ENCODE measurements around the gene ANKRD33B. TPM values are rescaled to one million over a fixed set of nuclear protein-coding genes. Genes with fewer than 3 reads are reported as not detected.

The ANKRD33B gene
- total and polyA plus RNA-seq, 7 experiments from 2014 or later, result 0.20 to 10.1 (median 0.75) TPM; not detected in 1

GRCh38 chr5:10633271-10634049 lies 69.6 kb downstream of the ANKRD33B start:
- H3K4me1 ChIP-seq (ENCODE audit: control insufficient read depth in 2 of 2, insufficient read depth in 2 of 2, low read length in 2 of 2), result peaks cover 6 to 26% of the 10 kb centered on the region in 2 donors
- peak overlapping the region in 9 of 10 donors; percentile 51 to 80 (median 64) for H3K4me3 Mint-ChIP-seq
- intact Hi-C loops (cut with micrococcal nuclease), result loop anchor here (2.0 kb wide), 2 partner anchors 127 to 281 kb away; partner anchors contain the start of genes DAP (in 2 of the 2) and MARCHF6 (in 1 of the 2)

DNA sequence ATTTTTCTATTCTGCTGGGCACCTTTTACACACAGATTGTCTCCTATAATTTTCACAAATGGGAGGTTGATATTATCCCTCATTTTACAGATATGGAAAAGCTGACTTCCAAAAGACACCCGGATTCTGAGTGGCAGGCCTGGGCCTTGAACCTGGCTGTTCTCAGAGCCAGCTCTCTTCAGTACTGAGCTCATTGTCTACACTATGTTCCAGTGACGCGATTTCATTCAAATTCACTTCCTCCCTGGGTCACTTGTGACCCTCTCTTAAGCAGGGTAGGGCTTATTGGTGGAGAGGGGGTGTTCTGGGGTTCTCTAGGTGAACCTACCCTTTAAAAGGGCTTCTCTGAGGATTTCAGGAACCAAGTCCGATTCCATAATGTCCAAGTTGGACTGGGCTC lies 70.2 kb downstream of the ANKRD33B start:
- CTCF ChIA-PET, result interaction anchor here (0.7 to 1.0 kb wide), 2 partner anchors 171 to 347 kb away, joined by 3 to 4 read pairs; no protein-coding TSS in a partner anchor
- intact Hi-C loops (cut with micrococcal nuclease), result loop anchor here (2.0 kb wide), 2 partner anchors 127 to 281 kb away; partner anchors contain the start of genes DAP (in 2 of the 2) and MARCHF6 (in 1 of the 2)
- peaks cover 0 to 13% (median 2%) of the 10 kb centered on the region in 11 donors for H3K9me3 Mint-ChIP-seq

More at GRCh38 chr5:10633271-10634049, 69.6 kb downstream of the ANKRD33B start:
- H3K36me3 Mint-ChIP-seq, result peaks cover 0 to 27% (median 0%) of the 10 kb centered on the region in 5 donors
- Histone ChIP-seq H3K27me3 (ENCODE audit: control insufficient read depth in 2 of 2, insufficient read depth in 2 of 2, low read length in 2 of 2) (no peaks in the 10 kb centered on the region), H3K4me3 (ENCODE audit: low read length) (no peak overlapping the region), H3K36me3 (ENCODE audit: control insufficient read depth in 2 of 3, insufficient read depth in 3 of 3, low read length in 3 of 3) (no peaks in the 10 kb centered on the region), H3K9me3 (ENCODE audit: control insufficient read depth in 2 of 3, low read length in 3 of 3) (no peaks in the 10 kb centered on the region), H3K27ac (ENCODE audit: low read depth, low read length) (no peak overlapping the region)
- ChIA-PET POLR2A (no interaction called here), CTCF (no interaction called here)
- peak in 5 of 9 donors; percentile 25 to 52 (median 28) for DNase-seq
- H3K27me3 Mint-ChIP-seq, result peaks cover 0 to 7% (median 0%) of the 10 kb centered on the region in 5 donors
- H3K9me3 Mint-ChIP-seq, result peaks cover 0 to 10% (median under 1%) of the 10 kb centered on the region in 11 donors
- ATAC-seq, result no peak
- peaks cover 12 to 65% (median 30%) of the 10 kb centered on the region in 7 donors for H3K4me1 Mint-ChIP-seq
- H3K27ac Mint-ChIP-seq, result peak overlapping the region in 7 of 9 donors; percentile 10 to 91 (median 64)

GRCh38 chr5:10634562-10634961 lies 70.7 kb downstream of the ANKRD33B start:
- Mint-ChIP-seq H3K27ac (peak overlapping the region in 3 of 9 donors; percentile 43 to 91 (median 72)), H3K4me3 (peak overlapping the region in 2 of 10 donors; percentile 66 to 70), H3K27me3 (peaks cover 0 to 3% (median 0%) of the 10 kb centered on the region in 5 donors), H3K36me3 (peaks cover 0 to 24% (median 0%) of the 10 kb centered on the region in 5 donors), H3K9me3 (peaks cover 0 to 11% (median 2%) of the 10 kb centered on the region in 11 donors), H3K4me1 (peaks cover 12 to 61% (median 30%) of the 10 kb centered on the region in 7 donors)
- H3K36me3 ChIP-seq (ENCODE audit: control insufficient read depth in 2 of 3, insufficient read depth in 3 of 3, low read length in 3 of 3), result no peaks in the 10 kb centered on the region
- no peaks in the 10 kb centered on the region for H3K27me3 ChIP-seq (ENCODE audit: control insufficient read depth in 2 of 2, insufficient read depth in 2 of 2, low read length in 2 of 2)
- no peak overlapping the region for H3K27ac ChIP-seq (ENCODE audit: low read depth, low read length)
- no peaks in the 10 kb centered on the region for H3K9me3 ChIP-seq (ENCODE audit: control insufficient read depth in 2 of 3, low read length in 3 of 3)
- intact Hi-C loops (cut with micrococcal nuclease), result loop anchor here (2.0 kb wide), 2 partner anchors 126 to 282 kb away; partner anchors contain the start of genes DAP (in 2 of the 2) and MARCHF6 (in 1 of the 2)
- ChIA-PET POLR2A (interaction anchor here (0.5 kb wide), 1 partner anchor 37 kb away, joined by 4 read pairs; no protein-coding TSS in a partner anchor), CTCF (interaction anchor here (0.7 to 1.0 kb wide), 2 partner anchors 172 to 347 kb away, joined by 3 to 4 read pairs; no protein-coding TSS in a partner anchor)
- DNase-seq (no peak), ATAC-seq (no peak)
- H3K4me1 ChIP-seq (ENCODE audit: control insufficient read depth in 2 of 2, insufficient read depth in 2 of 2, low read length in 2 of 2), result peaks cover 6 to 26% of the 10 kb centered on the region in 2 donors
- no peak overlapping the region for H3K4me3 ChIP-seq (ENCODE audit: low read length)

More for the DNA sequence above, 70.2 kb downstream of the ANKRD33B start:
- no peaks in the 10 kb centered on the region for H3K27me3 ChIP-seq (ENCODE audit: control insufficient read depth in 2 of 2, insufficient read depth in 2 of 2, low read length in 2 of 2)
- H3K36me3 Mint-ChIP-seq, result peaks cover 0 to 28% (median 0%) of the 10 kb centered on the region in 5 donors
- H3K27ac ChIP-seq (ENCODE audit: low read depth, low read length), result no peak overlapping the region
- no peak for DNase-seq
- no peaks in the 10 kb centered on the region for H3K9me3 ChIP-seq (ENCODE audit: control insufficient read depth in 2 of 3, low read length in 3 of 3)
- ATAC-seq, result no peak
- peak overlapping the region in 6 of 9 donors; percentile 10 to 91 (median 62) for H3K27ac Mint-ChIP-seq
- no peak overlapping the region for H3K4me3 ChIP-seq (ENCODE audit: low read length)
- peaks cover 12 to 65% (median 30%) of the 10 kb centered on the region in 7 donors for H3K4me1 Mint-ChIP-seq
- H3K4me3 Mint-ChIP-seq, result peak overlapping the region in 9 of 10 donors; percentile 51 to 80 (median 64)
- peaks cover 6 to 26% of the 10 kb centered on the region in 2 donors for H3K4me1 ChIP-seq (ENCODE audit: control insufficient read depth in 2 of 2, insufficient read depth in 2 of 2, low read length in 2 of 2)
- no peaks in the 10 kb centered on the region for H3K36me3 ChIP-seq (ENCODE audit: control insufficient read depth in 2 of 3, insufficient read depth in 3 of 3, low read length in 3 of 3)
- H3K27me3 Mint-ChIP-seq, result peaks cover 0 to 7% (median 0%) of the 10 kb centered on the region in 5 donors
- POLR2A ChIA-PET, result interaction anchor here (0.5 kb wide), 1 partner anchor 38 kb away, joined by 4 read pairs; no protein-coding TSS in a partner anchor

DNA sequence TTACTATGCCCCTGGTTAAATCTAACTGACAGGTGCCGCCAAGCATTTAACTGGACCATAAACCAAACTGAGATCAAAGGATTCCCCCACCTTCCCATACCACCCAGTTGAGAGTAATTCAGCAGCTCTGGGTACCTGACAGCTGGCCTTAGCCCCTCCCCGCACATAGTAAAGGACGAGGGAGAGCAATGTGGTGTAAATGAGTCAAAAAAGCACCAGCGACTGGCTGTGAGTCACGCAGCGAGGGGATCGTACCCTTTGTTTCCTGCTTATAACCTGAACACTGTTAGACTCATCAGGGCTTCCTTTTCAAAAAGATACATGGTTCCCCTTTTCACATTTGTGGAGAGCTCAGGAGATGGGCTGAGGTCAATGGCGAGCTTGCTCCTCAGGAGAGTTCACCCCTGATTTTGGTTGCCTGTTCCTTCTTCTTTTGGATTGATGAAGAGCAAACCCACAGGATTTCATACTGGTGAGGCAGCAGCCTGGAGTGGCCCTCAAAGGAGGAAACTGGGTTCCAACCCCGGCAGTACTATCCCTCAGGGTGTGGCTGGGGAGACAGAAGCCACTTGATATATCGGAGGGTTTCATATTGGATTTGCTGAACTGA lies 71.5 kb downstream of the ANKRD33B start:
- peaks cover 0 to 11% (median 3%) of the 10 kb centered on the region in 11 donors for H3K9me3 Mint-ChIP-seq
- DNase-seq (peak in 1 of 9 donors; percentile 70), ATAC-seq (peak; percentile 76)
- H3K4me3 Mint-ChIP-seq, result peak overlapping the region in 6 of 10 donors; percentile 19 to 70 (median 39)
- POLR2A ChIA-PET, result no interaction called here
- Histone ChIP-seq H3K4me3 (ENCODE audit: low read length) (no peak overlapping the region), H3K27me3 (ENCODE audit: control insufficient read depth in 2 of 2, insufficient read depth in 2 of 2, low read length in 2 of 2) (no peaks in the 10 kb centered on the region), H3K36me3 (ENCODE audit: control insufficient read depth in 2 of 3, insufficient read depth in 3 of 3, low read length in 3 of 3) (no peaks in the 10 kb centered on the region), H3K9me3 (ENCODE audit: control insufficient read depth in 2 of 3, low read length in 3 of 3) (no peaks in the 10 kb centered on the region), H3K4me1 (ENCODE audit: control insufficient read depth in 2 of 2, insufficient read depth in 2 of 2, low read length in 2 of 2) (peaks cover 6 to 26% of the 10 kb centered on the region in 2 donors), H3K27ac (ENCODE audit: low read depth, low read length) (no peak overlapping the region)
- intact Hi-C loops (cut with micrococcal nuclease), result loop anchor here (2.0 to 5.0 kb wide), 3 partner anchors 38 to 283 kb away; partner anchors contain the start of genes DAP (in 2 of the 2) and MARCHF6 (in 1 of the 2)
- H3K4me1 Mint-ChIP-seq, result peaks cover 12 to 61% (median 30%) of the 10 kb centered on the region in 7 donors
- H3K36me3 Mint-ChIP-seq, result peaks cover 0 to 23% (median 0%) of the 10 kb centered on the region in 5 donors
- CTCF ChIA-PET, result interaction anchor here (1.0 kb wide), 1 partner anchor 348 kb away, joined by 4 read pairs; no protein-coding TSS in a partner anchor
- peak overlapping the region in 4 of 9 donors; percentile 51 to 91 (median 68) for H3K27ac Mint-ChIP-seq
- H3K27me3 Mint-ChIP-seq, result no peaks in the 10 kb centered on the region

GRCh38 chr5:10635867-10636350 lies 72.0 kb downstream of the ANKRD33B start:
- peak overlapping the region in 1 of 10 donors; percentile 70 for H3K4me3 Mint-ChIP-seq
- ChIA-PET CTCF (no interaction called here), POLR2A (no interaction called here)
- H3K4me1 Mint-ChIP-seq, result peaks cover 11 to 59% (median 30%) of the 10 kb centered on the region in 7 donors
- H3K9me3 ChIP-seq (ENCODE audit: control insufficient read depth in 2 of 3, low read length in 3 of 3), result no peaks in the 10 kb centered on the region
- H3K4me3 ChIP-seq (ENCODE audit: low read length), result no peak overlapping the region
- peaks cover 0 to 23% (median 0%) of the 10 kb centered on the region in 5 donors for H3K36me3 Mint-ChIP-seq
- peaks cover 6 to 26% of the 10 kb centered on the region in 2 donors for H3K4me1 ChIP-seq (ENCODE audit: control insufficient read depth in 2 of 2, insufficient read depth in 2 of 2, low read length in 2 of 2)
- peak overlapping the region in 3 of 9 donors; percentile 72 to 91 (median 72) for H3K27ac Mint-ChIP-seq
- no peak overlapping the region for H3K27ac ChIP-seq (ENCODE audit: low read depth, low read length)
- intact Hi-C loops (cut with micrococcal nuclease), result loop anchor here (2.0 to 5.0 kb wide), 3 partner anchors 39 to 283 kb away; partner anchors contain the start of genes DAP (in 2 of the 2) and MARCHF6 (in 1 of the 2)
- ATAC-seq, result no peak
- no peaks in the 10 kb centered on the region for H3K27me3 Mint-ChIP-seq
- DNase-seq, result no peak
- no peaks in the 10 kb centered on the region for H3K27me3 ChIP-seq (ENCODE audit: control insufficient read depth in 2 of 2, insufficient read depth in 2 of 2, low read length in 2 of 2)
- no peaks in the 10 kb centered on the region for H3K36me3 ChIP-seq (ENCODE audit: control insufficient read depth in 2 of 3, insufficient read depth in 3 of 3, low read length in 3 of 3)
- peaks cover 0 to 12% (median 3%) of the 10 kb centered on the region in 11 donors for H3K9me3 Mint-ChIP-seq

Measured in naive thymus-derived CD4-positive, alpha-beta T cell (primary cell).